ENCODE data around the gene ZMAT3. TPM values are rescaled to one million over a fixed set of nuclear protein-coding genes. Genes with fewer than 3 reads are reported as not detected.

Gene ZMAT3
- total and polyA plus RNA-seq, 4 donors: 2.4 to 12.1 (median 5.4) TPM

DNA sequence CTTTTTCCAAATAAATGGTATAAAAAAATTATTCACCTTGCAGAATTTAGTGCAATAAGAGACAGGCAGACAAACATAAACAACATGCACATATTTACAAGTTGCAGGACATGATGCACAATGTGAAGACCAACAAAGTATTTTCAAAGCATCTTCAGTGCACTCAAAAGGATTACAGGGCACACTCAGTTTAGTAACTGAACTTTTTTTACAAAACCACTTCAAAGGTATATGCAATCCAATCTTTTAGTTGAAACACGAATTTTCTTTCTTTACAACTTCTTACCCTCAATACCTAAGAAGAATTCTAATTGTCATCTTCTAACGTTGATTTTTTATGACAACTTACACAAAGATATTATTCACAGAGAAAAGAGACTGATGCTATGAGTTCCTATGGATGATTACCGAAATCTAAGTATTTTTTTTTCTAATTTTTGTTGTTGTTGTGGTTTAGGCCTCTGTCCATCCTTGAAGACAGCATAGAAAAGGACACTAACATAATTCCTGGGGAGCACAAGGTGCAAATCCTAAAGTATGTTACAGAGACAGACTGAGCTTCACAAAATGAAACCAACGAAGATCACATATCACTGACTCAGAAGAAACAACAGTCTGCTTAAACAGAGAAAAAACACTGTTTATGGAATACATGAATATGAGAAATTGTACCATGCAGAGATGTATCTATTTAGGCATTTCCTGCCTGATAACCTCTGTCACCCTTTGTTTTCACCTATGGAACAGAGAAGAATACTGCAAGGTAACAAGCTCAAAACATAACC lies 50.3 kb downstream of the ZMAT3 start:
- Histone ChIP-seq H3K36me3 (ENCODE audit: control insufficient read depth in 4 of 4, insufficient read depth in 4 of 4, low read length in 4 of 4) (peaks cover 0 to 4% (median under 1%) of the 10 kb centered on the region in 4 donors), H3K27me3 (ENCODE audit: control insufficient read depth in 3 of 3, insufficient read depth in 3 of 3, low read length in 2 of 3) (no peaks in the 10 kb centered on the region), H3K4me3 (no peak overlapping the region), H3K9ac (ENCODE audit: insufficient read depth in 1 of 2, low read length in 2 of 2) (no peak overlapping the region), H3K27ac (ENCODE audit: low read depth in 1 of 2, low read length in 1 of 2) (no peak overlapping the region), H3K4me1 (ENCODE audit: control insufficient read depth in 5 of 5, insufficient read depth in 5 of 5, low read length in 5 of 5) (peaks cover 0 to 10% (median 0%) of the 10 kb centered on the region in 5 donors), H3K9me3 (ENCODE audit: control insufficient read depth in 4 of 4, insufficient read depth in 3 of 4, low read length in 3 of 4) (no peaks in the 10 kb centered on the region)
- DNase-seq (no peak), ATAC-seq (ENCODE audit: insufficient read depth, low FRiP score) (no peak)
- WGBS, 2 donors: 80 to 89% methylated on average over 4 of the region's 4 CpGs
- no peak for TF ChIP-seq CTCF (IDR thresholded peaks at IDR 0.05; ENCODE audit: control extremely low read depth, extremely low read depth)

DNA sequence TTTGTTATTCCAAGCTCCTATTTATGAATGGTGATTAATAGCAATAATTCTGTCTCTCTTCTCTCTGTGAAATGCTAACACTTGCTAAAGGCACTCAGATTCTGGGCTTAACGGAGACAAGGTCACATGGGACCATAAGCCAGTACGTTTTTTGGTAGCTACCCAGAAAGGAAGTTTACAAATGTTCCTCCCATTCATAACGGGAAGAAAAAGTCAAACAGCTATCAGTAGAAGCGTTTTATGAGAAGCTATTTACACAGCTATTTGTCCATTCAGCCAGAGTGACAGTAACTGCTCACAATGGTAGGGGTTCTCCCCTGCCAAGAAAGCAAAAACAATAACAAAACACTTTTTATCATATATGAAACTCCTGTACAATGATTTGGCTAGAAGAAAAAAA lies 51.5 kb downstream of the ZMAT3 start:
- Histone ChIP-seq H3K4me1 (ENCODE audit: control insufficient read depth in 5 of 5, insufficient read depth in 5 of 5, low read length in 5 of 5) (peaks cover 0 to 10% (median 0%) of the 10 kb centered on the region in 5 donors), H3K36me3 (ENCODE audit: control insufficient read depth in 4 of 4, insufficient read depth in 4 of 4, low read length in 4 of 4) (peaks cover 0 to 4% (median under 1%) of the 10 kb centered on the region in 4 donors), H3K27ac (ENCODE audit: low read depth in 1 of 2, low read length in 1 of 2) (no peak overlapping the region), H3K9me3 (ENCODE audit: control insufficient read depth in 4 of 4, insufficient read depth in 3 of 4, low read length in 3 of 4) (no peaks in the 10 kb centered on the region), H3K4me3 (no peak overlapping the region), H3K9ac (ENCODE audit: insufficient read depth in 1 of 2, low read length in 2 of 2) (no peak overlapping the region), H3K27me3 (ENCODE audit: control insufficient read depth in 3 of 3, insufficient read depth in 3 of 3, low read length in 2 of 3) (no peaks in the 10 kb centered on the region)
- 9 to 12% methylated on average over 4 of the region's 4 CpGs for WGBS, 2 donors
- ATAC-seq (ENCODE audit: insufficient read depth, low FRiP score): peak; percentile 44
- no peak for TF ChIP-seq CTCF (IDR thresholded peaks at IDR 0.05; ENCODE audit: control extremely low read depth, extremely low read depth)
- peak in 2 of 3 donors; percentile 69 to 82 for DNase-seq

DNA sequence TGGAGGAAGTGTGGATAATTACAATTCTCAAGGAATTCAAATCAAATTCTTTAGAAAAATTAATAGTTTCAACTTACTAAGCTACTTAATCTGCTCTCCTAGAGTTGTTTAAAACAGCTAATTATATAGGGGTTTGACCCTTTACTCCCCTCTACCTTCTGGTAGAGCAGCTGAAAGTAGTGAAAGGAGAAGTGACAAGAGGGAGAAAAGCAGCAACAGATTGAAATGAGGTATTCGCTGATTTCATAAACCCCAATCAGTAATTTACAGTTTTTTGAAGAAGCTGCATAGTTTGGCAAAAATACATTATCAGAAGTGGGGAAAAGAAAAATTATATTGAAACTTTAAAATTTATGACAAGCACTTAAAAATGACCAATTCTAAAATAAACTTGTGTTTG lies 52.8 kb downstream of the ZMAT3 start:
- Histone ChIP-seq H3K9ac (ENCODE audit: insufficient read depth in 1 of 2, low read length in 2 of 2) (no peak overlapping the region), H3K27me3 (ENCODE audit: control insufficient read depth in 3 of 3, insufficient read depth in 3 of 3, low read length in 2 of 3) (no peaks in the 10 kb centered on the region), H3K4me1 (ENCODE audit: control insufficient read depth in 5 of 5, insufficient read depth in 5 of 5, low read length in 5 of 5) (peaks cover 0 to 10% (median 0%) of the 10 kb centered on the region in 5 donors), H3K4me3 (no peak overlapping the region), H3K9me3 (ENCODE audit: control insufficient read depth in 4 of 4, insufficient read depth in 3 of 4, low read length in 3 of 4) (no peaks in the 10 kb centered on the region), H3K36me3 (ENCODE audit: control insufficient read depth in 4 of 4, insufficient read depth in 4 of 4, low read length in 4 of 4) (peaks cover 0 to 2% (median 0%) of the 10 kb centered on the region in 4 donors), H3K27ac (ENCODE audit: low read depth in 1 of 2, low read length in 1 of 2) (no peak overlapping the region)
- DNase-seq (no peak), ATAC-seq (ENCODE audit: insufficient read depth, low FRiP score) (no peak)
- TF ChIP-seq CTCF (IDR thresholded peaks at IDR 0.05; ENCODE audit: control extremely low read depth, extremely low read depth): no peak
- 90 to 93% methylated on average over 1 of the region's 1 CpG for WGBS, 2 donors

All from lung (tissue), 12 donors.